ENCODE data around the gene NFKBIE. TPM values are rescaled to one million over a fixed set of nuclear protein-coding genes. Genes with fewer than 3 reads are reported as not detected.

NFKBIE gene
- total and polyA plus RNA-seq, 2 experiments from 2014 or later: 14.6 to 25.9 TPM

DNA sequence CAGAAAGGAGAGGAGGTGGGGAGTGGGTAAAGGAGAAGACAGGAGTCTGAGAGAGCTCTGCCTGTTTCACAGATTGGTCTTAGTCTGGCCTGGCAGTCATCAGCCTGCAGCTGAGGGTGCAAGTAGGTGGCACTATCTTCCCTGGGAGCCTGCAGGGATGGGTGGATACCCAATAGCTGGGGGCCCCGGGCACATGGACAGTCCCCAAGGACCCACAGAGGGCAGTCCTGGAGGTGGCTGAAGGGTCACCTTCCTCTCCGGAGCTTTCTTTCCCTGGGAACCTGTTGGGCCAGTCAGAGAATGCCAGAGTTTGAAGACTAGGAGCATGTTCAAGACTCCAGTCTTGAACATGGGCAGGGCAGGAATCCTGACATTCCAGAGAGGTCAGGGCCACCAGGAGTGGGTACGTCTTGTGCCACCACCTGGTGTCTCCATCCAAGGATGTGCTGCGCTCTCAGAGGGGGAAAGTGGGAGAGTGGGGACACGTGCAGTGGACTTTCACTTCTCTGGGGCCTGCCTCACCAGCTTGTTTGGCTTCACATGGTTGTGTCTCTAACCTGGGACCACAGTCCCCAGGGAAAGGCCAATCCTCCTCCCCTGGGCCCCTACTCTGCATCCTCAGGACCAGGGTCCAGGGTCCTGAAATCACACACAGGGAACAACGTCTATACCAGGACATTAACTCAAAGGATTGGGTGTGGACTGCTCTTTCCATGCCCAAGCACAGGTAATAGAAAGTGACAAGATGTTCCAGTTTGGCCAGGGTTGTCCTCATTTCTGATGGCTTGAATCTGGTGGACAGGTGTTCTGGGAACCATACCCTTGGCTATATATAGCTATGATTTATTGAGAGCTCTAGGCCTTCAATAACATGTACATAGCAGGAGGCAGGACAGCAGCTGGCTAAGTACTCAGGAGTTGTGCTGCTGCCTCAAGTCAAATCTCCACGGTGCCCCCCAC lies 29.8 kb upstream of the NFKBIE start:
- Mint-ChIP-seq H3K36me3 (ENCODE audit: low read depth) (peaks cover 10% of the 10 kb centered on the region; the same call in 2 of the 3 replicates), H3K27ac (no peak overlapping the region), H3K27me3 (ENCODE audit: insufficient read depth, low read depth, poor library complexity) (peaks cover 39% of the 10 kb centered on the region), H3K9me3 (no peaks in the 10 kb centered on the region; the same call in 2 of the 3 replicates), H3K4me1 (peaks cover 13% of the 10 kb centered on the region), H3K4me3 (no peak overlapping the region; the same call in 2 of the 3 replicates)
- no peak overlapping the region for H3K4me2 ChIP-seq
- H2AFZ ChIP-seq: no peak overlapping the region
- no peaks in the 10 kb centered on the region for H3K79me2 ChIP-seq (replicated peaks; ENCODE audit: insufficient read depth)
- no peak for ATAC-seq
- TF ChIP-seq STAT1 (IDR thresholded peaks at IDR 0.05; ENCODE audit: unreplicated experiment) (no peak), JUNB (IDR thresholded peaks at IDR 0.05; ENCODE audit: unreplicated experiment) (no peak), CREB1 (CRISPR knock-in tag; IDR thresholded peaks at IDR 0.05; ENCODE audit: low read depth) (no peak)
- TF ChIP-seq, protein P1, sequence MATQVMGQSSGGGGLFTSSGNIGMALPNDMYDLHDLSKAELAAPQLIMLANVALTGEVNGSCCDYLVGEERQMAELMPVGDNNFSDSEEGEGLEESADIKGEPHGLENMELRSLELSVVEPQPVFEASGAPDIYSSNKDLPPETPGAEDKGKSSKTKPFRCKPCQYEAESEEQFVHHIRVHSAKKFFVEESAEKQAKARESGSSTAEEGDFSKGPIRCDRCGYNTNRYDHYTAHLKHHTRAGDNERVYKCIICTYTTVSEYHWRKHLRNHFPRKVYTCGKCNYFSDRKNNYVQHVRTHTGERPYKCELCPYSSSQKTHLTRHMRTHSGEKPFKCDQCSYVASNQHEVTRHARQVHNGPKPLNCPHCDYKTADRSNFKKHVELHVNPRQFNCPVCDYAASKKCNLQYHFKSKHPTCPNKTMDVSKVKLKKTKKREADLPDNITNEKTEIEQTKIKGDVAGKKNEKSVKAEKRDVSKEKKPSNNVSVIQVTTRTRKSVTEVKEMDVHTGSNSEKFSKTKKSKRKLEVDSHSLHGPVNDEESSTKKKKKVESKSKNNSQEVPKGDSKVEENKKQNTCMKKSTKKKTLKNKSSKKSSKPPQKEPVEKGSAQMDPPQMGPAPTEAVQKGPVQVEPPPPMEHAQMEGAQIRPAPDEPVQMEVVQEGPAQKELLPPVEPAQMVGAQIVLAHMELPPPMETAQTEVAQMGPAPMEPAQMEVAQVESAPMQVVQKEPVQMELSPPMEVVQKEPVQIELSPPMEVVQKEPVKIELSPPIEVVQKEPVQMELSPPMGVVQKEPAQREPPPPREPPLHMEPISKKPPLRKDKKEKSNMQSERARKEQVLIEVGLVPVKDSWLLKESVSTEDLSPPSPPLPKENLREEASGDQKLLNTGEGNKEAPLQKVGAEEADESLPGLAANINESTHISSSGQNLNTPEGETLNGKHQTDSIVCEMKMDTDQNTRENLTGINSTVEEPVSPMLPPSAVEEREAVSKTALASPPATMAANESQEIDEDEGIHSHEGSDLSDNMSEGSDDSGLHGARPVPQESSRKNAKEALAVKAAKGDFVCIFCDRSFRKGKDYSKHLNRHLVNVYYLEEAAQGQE (IDR thresholded peaks at IDR 0.05; ENCODE audit: unreplicated experiment): no peak
- H3K36me3 ChIP-seq (ENCODE audit: insufficient read depth): no peaks in the 10 kb centered on the region
- H3K4me3 ChIP-seq: no peak overlapping the region
- H3K27ac ChIP-seq (ENCODE audit: low read depth): no peak overlapping the region
- 0 out of 2 replicates have a peak, but pooled peaks cover 3% of the 10 kb centered on the region for H4K20me1 ChIP-seq (replicated peaks; ENCODE audit: insufficient read depth)
- H3F3A ChIP-seq (replicated peaks; ENCODE audit: low read depth): peaks cover 15% of the 10 kb centered on the region; the same call in 1 of the 2 replicates
- H3K27me3 ChIP-seq (ENCODE audit: insufficient read depth): peaks cover 31% of the 10 kb centered on the region
- H3K4me1 ChIP-seq (ENCODE audit: insufficient read depth): no peaks in the 10 kb centered on the region; the same call in 1 of the 2 replicates
- no peaks in the 10 kb centered on the region for H3K9me2 ChIP-seq (ENCODE audit: insufficient read depth)
- DNase-seq (ENCODE audit: low spot score): no peak

DNA sequence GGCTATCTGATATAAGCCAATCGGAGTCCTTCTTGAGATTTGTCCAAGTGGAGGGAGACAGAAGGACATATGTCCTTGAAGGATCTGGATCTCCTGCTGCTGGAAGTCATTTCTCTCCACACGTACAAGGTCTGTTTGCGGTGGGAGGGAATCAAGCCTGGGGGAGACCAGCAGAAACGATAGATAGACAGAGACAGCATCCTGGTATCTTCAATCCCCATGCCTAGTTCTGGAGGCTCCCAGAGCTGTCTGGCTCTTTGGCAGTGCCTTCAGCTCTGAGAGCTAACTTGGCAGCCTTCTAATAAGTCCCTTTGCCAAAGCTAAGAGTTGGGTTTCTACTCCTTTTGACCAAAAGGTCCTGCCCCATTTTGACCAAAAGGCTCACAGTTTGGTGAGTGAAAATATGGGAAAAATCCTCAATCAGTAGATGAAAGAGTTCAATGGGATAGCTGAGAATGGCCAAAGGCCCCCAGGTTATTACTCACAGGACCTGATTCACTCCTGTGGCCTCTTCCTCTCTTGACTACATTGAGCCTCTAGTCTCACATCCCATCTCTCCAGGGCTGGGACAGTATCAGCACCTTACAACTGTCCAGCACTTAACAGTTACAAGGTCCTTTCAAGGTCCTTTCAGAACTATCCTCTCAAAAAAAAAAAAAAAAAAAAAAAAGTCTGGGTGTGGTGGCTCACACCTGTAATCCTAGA lies 27.5 kb upstream of the NFKBIE start:
- Histone ChIP-seq H3K27ac (ENCODE audit: low read depth) (no peak overlapping the region), H3K4me1 (ENCODE audit: insufficient read depth) (no peaks in the 10 kb centered on the region; the same call in 1 of the 2 replicates), H3K79me2 (replicated peaks; ENCODE audit: insufficient read depth) (no peaks in the 10 kb centered on the region), H3K27me3 (ENCODE audit: insufficient read depth) (peaks cover 21% of the 10 kb centered on the region), H3K36me3 (ENCODE audit: insufficient read depth) (no peaks in the 10 kb centered on the region), H3K4me3 (no peak overlapping the region), H3K4me2 (no peak overlapping the region), H3F3A (replicated peaks; ENCODE audit: low read depth) (0 out of 2 replicates have a peak, but pooled peaks cover 1% of the 10 kb centered on the region), H4K20me1 (replicated peaks; ENCODE audit: insufficient read depth) (no peaks in the 10 kb centered on the region), H3K9me2 (ENCODE audit: insufficient read depth) (no peaks in the 10 kb centered on the region), H2AFZ (no peak overlapping the region)
- ATAC-seq (no peak), DNase-seq (ENCODE audit: low spot score) (no peak)
- Mint-ChIP-seq H3K27ac (no peak overlapping the region), H3K36me3 (ENCODE audit: low read depth) (no peaks in the 10 kb centered on the region), H3K4me1 (peaks cover 6% of the 10 kb centered on the region), H3K27me3 (ENCODE audit: insufficient read depth, low read depth, poor library complexity) (peaks cover 31% of the 10 kb centered on the region), H3K4me3 (no peak overlapping the region), H3K9me3 (no peaks in the 10 kb centered on the region; the same call in 2 of the 3 replicates)
- TF ChIP-seq NANOG (IDR thresholded peaks at IDR 0.05; ENCODE audit: borderline replicate concordance) (no peak), EZH2phosphoT487 (IDR thresholded peaks at IDR 0.05; ENCODE audit: unreplicated experiment) (no peak)
- TF ChIP-seq, protein P2, sequence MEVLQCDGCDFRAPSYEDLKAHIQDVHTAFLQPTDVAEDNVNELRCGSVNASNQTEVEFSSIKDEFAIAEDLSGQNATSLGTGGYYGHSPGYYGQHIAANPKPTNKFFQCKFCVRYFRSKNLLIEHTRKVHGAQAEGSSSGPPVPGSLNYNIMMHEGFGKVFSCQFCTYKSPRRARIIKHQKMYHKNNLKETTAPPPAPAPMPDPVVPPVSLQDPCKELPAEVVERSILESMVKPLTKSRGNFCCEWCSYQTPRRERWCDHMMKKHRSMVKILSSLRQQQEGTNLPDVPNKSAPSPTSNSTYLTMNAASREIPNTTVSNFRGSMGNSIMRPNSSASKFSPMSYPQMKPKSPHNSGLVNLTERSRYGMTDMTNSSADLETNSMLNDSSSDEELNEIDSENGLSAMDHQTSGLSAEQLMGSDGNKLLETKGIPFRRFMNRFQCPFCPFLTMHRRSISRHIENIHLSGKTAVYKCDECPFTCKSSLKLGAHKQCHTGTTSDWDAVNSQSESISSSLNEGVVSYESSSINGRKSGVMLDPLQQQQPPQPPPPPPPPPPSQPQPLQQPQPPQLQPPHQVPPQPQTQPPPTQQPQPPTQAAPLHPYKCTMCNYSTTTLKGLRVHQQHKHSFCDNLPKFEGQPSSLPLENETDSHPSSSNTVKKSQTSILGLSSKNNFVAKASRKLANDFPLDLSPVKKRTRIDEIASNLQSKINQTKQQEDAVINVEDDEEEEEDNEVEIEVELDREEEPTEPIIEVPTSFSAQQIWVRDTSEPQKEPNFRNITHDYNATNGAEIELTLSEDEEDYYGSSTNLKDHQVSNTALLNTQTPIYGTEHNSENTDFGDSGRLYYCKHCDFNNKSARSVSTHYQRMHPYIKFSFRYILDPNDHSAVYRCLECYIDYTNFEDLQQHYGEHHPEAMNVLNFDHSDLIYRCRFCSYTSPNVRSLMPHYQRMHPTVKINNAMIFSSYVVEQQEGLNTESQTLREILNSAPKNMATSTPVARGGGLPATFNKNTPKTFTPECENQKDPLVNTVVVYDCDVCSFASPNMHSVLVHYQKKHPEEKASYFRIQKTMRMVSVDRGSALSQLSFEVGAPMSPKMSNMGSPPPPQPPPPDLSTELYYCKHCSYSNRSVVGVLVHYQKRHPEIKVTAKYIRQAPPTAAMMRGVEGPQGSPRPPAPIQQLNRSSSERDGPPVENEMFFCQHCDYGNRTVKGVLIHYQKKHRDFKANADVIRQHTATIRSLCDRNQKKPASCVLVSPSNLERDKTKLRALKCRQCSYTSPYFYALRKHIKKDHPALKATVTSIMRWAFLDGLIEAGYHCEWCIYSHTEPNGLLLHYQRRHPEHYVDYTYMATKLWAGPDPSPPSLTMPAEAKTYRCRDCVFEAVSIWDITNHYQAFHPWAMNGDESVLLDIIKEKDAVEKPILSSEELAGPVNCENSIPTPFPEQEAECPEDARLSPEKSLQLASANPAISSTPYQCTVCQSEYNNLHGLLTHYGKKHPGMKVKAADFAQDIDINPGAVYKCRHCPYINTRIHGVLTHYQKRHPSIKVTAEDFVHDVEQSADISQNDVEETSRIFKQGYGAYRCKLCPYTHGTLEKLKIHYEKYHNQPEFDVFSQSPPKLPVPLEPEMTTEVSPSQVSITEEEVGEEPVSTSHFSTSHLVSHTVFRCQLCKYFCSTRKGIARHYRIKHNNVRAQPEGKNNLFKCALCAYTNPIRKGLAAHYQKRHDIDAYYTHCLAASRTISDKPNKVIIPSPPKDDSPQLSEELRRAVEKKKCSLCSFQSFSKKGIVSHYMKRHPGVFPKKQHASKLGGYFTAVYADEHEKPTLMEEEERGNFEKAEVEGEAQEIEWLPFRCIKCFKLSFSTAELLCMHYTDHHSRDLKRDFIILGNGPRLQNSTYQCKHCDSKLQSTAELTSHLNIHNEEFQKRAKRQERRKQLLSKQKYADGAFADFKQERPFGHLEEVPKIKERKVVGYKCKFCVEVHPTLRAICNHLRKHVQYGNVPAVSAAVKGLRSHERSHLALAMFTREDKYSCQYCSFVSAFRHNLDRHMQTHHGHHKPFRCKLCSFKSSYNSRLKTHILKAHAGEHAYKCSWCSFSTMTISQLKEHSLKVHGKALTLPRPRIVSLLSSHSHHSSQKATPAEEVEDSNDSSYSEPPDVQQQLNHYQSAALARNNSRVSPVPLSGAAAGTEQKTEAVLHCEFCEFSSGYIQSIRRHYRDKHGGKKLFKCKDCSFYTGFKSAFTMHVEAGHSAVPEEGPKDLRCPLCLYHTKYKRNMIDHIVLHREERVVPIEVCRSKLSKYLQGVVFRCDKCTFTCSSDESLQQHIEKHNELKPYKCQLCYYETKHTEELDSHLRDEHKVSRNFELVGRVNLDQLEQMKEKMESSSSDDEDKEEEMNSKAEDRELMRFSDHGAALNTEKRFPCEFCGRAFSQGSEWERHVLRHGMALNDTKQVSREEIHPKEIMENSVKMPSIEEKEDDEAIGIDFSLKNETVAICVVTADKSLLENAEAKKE (CRISPR knock-in tag; IDR thresholded peaks at IDR 0.05): no peak

All from GM23338 (cell line).